ENCODE measurements around the gene TCF12. TPM values are rescaled to one million over a fixed set of nuclear protein-coding genes. Genes with fewer than 3 reads are reported as not detected.

Gene TCF12
- total RNA-seq, 3 donors from 2014 or later, result 164 to 198 (median 174) TPM

DNA sequence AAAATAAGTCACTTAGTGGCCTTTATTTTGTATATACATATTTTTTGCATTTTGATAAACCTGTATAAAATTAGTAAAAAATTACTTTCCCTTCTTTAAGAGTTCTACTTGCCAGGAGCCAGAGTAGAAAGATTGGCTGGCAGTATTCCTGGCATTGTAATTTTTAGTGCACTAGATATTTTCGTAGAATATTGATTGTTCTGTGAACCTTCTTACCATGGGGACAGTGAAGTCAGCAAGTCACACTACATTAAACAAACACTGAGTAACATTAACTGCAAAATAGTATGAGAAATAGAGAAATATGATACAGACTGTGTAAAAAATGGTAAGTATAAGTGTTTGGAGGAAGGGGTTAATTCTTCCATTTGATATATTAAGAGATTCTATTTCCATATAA, 26.0 kb downstream of the TCF12 start:
- Histone ChIP-seq H3K4me1 (no peaks in the 10 kb centered on the region), H3K27ac (no peak overlapping the region), H3K36me3 (no peaks in the 10 kb centered on the region), H3K4me3 (no peak overlapping the region), H3K27me3 (no peaks in the 10 kb centered on the region), H3K9me3 (peaks cover 0 to 13% of the 10 kb centered on the region in 2 donors)
- TF ChIP-seq, protein P1, sequence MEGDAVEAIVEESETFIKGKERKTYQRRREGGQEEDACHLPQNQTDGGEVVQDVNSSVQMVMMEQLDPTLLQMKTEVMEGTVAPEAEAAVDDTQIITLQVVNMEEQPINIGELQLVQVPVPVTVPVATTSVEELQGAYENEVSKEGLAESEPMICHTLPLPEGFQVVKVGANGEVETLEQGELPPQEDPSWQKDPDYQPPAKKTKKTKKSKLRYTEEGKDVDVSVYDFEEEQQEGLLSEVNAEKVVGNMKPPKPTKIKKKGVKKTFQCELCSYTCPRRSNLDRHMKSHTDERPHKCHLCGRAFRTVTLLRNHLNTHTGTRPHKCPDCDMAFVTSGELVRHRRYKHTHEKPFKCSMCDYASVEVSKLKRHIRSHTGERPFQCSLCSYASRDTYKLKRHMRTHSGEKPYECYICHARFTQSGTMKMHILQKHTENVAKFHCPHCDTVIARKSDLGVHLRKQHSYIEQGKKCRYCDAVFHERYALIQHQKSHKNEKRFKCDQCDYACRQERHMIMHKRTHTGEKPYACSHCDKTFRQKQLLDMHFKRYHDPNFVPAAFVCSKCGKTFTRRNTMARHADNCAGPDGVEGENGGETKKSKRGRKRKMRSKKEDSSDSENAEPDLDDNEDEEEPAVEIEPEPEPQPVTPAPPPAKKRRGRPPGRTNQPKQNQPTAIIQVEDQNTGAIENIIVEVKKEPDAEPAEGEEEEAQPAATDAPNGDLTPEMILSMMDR (IDR thresholded peaks at IDR 0.05), result no peak
- TF ChIP-seq POLR2A (IDR thresholded peaks at IDR 0.05) (no peak), POLR2AphosphoS5 (IDR thresholded peaks at IDR 0.05) (no peak)
- intact Hi-C loops (cut with DNase I; ENCODE audit: low total_unique reads), result no loop called here
- no peak for DNase-seq (ENCODE audit: low spot score in 2 of 2)

DNA sequence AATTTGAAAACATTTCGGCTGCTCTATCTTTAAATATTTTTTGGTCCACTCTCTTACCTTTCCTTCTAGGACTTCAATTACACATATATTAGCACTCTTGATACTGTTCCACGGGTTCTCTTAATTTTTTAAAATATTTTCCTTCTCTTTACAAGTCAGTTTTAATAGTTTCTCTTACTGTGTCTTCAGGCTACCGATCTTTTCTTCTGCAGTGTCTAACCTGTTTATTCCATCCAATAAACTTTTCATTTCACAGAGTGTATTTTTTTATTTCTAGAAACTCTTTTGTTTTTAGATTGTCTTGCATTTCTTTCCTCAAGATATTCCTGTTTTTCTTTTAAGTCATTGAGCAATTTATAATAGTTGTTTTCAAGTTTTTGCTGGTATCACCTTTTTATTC, 27.7 kb downstream of the TCF12 start:
- Histone ChIP-seq H3K4me1 (no peaks in the 10 kb centered on the region), H3K27me3 (no peaks in the 10 kb centered on the region), H3K27ac (no peak overlapping the region), H3K4me3 (no peak overlapping the region), H3K9me3 (peaks cover 0 to 13% of the 10 kb centered on the region in 2 donors), H3K36me3 (no peaks in the 10 kb centered on the region)
- DNase-seq (ENCODE audit: low spot score in 2 of 2), result no peak
- intact Hi-C loops (cut with DNase I; ENCODE audit: low total_unique reads), result no loop called here
- TF ChIP-seq POLR2AphosphoS5 (IDR thresholded peaks at IDR 0.05), result no peak
- no peak for TF ChIP-seq POLR2A (IDR thresholded peaks at IDR 0.05)
- TF ChIP-seq, protein P1 (IDR thresholded peaks at IDR 0.05), result no peak

DNA sequence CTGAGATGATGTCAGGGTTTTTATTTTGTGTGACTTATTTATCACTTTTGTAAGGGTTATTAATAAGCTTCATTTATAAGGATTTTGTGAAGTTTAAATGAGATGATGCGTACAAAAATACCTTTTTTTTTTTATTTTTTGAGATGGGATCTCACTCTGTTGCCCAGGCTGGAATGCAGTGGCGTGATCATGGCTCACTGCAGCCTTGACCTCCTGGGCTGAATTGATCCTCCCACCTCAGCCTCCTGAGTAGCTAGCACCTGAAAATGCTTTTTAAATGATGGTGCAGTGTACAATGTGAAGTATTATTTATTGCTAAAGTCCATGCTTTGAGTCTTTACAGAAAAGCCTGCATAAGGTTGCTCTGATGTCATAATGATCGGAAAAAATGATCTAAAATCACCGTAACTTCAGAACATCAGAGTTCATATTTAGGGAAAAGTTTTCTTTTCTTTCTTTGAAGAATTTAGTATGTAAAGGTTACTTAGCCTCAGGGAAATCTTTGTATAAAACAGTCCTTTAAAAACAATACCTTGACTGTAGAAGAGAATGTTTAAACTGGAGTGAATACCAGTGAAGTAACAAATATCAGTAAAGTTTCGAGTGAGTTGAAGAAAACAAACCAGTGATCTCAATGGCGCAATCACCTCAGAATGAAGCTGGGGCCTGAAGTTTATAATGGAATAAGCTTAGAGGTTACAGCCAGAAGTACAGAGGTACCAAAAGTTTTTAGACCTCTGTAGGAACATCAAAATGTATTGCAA, 29.7 kb downstream of the TCF12 start:
- no peak overlapping the region for H3K4me3 ChIP-seq
- H3K9me3 ChIP-seq, result peaks cover 0 to 13% of the 10 kb centered on the region in 2 donors
- no peak for DNase-seq (ENCODE audit: low spot score in 2 of 2)
- TF ChIP-seq POLR2AphosphoS5 (IDR thresholded peaks at IDR 0.05), result no peak
- no peaks in the 10 kb centered on the region for H3K36me3 ChIP-seq
- peak overlapping the region; percentile 28 to 51 for H3K27ac ChIP-seq
- no peaks in the 10 kb centered on the region for H3K27me3 ChIP-seq
- intact Hi-C loops (cut with DNase I; ENCODE audit: low total_unique reads), result no loop called here
- no peaks in the 10 kb centered on the region for H3K4me1 ChIP-seq

DNA sequence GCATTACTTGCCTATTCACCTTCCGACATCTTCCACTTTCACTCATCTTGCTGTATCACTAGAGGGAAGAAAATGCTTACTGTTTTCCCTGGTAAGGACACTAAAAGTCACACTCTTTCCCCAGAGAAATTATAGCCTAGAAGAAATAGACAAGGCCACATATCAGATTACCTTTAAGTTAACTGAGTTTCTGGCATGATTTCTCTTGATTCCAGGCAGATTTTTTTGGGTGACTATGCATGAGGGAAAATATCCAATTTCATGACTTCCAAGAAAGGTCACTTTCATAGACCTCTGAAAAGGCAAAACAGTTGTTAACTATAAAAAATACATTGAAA, 30.3 kb downstream of the TCF12 start:
- Histone ChIP-seq H3K4me3 (no peak overlapping the region), H3K27me3 (no peaks in the 10 kb centered on the region), H3K9me3 (peaks cover 0 to 13% of the 10 kb centered on the region in 2 donors), H3K27ac (peak overlapping the region; percentile 28 to 51), H3K36me3 (no peaks in the 10 kb centered on the region), H3K4me1 (no peaks in the 10 kb centered on the region)
- intact Hi-C loops (cut with DNase I; ENCODE audit: low total_unique reads), result no loop called here
- no peak for DNase-seq (ENCODE audit: low spot score in 2 of 2)
- TF ChIP-seq, protein P1 (IDR thresholded peaks at IDR 0.05), result no peak
- TF ChIP-seq POLR2A (IDR thresholded peaks at IDR 0.05) (no peak), POLR2AphosphoS5 (IDR thresholded peaks at IDR 0.05) (no peak)

DNA sequence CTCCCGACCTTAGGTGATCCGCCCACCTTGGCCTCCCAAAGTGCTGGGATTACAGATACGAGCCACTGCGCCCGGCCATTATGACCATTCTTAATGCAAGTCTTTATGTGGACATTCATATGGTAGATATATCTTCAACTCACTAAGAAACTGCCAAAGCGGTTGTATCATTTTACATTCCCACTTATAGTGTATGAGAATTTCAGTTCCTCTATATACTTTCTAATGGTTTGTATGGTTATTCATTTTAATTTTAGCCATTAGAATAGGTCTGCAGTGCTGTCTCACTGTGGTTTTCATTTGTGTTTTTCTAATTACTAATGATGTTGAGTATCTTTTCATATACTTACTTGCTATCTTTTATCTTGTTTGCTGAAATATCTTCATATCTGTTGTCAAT, 32.5 kb downstream of the TCF12 start:
- Histone ChIP-seq H3K4me3 (no peak overlapping the region), H3K9me3 (peaks cover 0 to 4% of the 10 kb centered on the region in 2 donors), H3K4me1 (no peaks in the 10 kb centered on the region), H3K36me3 (no peaks in the 10 kb centered on the region), H3K27me3 (no peaks in the 10 kb centered on the region), H3K27ac (no peak overlapping the region)
- DNase-seq (ENCODE audit: low spot score in 2 of 2), result no peak
- intact Hi-C loops (cut with DNase I; ENCODE audit: low total_unique reads), result no loop called here
- TF ChIP-seq, protein P1 (IDR thresholded peaks at IDR 0.05), result no peak
- TF ChIP-seq POLR2A (IDR thresholded peaks at IDR 0.05), result no peak
- TF ChIP-seq POLR2AphosphoS5 (IDR thresholded peaks at IDR 0.05), result no peak
